HG03575 (cell line): Measurements from ENCODE around the gene SEMA4D.
A peak's percentile ranks its signal among the peaks of the same experiment; 100 is the strongest.

Experiments
- ATAC-seq: cut with Tn5 transposase; IDR thresholded peaks from one replicate; pipeline ENCODE4 v1.9.1; 2021; ENCODE audit not compliant: unreplicated experiment, insufficient number of reproducible peaks, low FRiP score; ENCODE audit errors: extremely low read depth

The SEMA4D gene

DNA sequence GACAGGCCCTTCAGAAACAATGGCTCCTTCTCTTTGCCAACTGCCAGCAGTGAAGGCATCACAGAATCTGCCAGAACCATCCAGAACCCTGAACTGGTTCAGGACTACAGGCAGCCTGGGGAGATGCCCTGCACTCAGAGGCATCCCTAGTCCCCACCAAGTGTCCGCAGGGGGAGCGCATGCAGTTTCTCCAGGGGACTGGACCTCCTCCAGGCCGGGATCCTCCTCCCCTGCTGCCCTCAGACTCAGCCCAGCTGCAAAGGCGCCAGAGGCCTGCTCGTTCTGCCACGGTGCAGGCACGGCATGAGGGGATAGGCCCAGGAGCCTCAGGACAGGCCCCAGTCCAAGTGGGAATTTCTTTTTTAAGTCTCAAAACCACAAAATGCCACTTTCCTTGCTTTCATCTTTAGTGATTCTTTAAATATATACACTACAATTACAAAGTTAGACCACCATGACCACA is 72.0 kb downstream of the SEMA4D start:
- ATAC-seq: no peak

DNA sequence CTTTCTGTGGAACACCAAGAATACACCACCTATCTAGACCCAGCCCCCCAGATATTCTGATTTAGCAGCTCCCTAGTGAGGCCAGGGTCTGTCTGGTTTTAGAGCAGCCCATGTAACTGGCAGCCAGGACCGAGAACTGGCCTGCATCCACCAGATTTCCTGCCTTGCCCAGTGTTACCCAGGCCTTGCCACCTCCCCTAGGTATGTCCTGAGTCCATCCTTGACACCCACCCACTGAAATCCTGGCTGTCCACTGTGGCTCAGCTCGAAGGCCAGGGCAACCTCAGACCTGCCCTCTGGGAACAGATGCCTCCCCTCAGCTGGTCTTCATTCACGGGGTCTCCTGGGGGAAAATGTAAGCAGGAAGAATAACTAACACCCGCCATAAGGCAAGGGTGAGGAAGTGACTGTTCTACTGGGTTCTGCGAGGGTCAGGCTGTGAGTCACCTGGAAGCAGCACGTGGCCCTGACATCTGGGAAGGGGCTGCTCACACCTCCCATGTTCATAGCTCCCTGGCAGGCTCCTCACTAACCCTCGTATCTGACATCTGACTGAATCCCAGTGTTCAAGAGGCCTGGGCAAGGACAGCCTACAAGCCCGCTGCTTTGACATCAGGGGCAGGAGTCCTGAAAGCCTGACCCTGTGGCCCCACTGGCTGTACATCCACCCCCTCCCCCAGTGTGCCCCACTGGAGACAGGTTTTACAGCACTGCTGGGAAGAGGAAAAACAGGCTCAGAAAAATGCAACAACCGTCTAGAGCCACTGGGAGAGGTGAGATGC is 72.7 kb downstream of the SEMA4D start:
- no peak for ATAC-seq

DNA sequence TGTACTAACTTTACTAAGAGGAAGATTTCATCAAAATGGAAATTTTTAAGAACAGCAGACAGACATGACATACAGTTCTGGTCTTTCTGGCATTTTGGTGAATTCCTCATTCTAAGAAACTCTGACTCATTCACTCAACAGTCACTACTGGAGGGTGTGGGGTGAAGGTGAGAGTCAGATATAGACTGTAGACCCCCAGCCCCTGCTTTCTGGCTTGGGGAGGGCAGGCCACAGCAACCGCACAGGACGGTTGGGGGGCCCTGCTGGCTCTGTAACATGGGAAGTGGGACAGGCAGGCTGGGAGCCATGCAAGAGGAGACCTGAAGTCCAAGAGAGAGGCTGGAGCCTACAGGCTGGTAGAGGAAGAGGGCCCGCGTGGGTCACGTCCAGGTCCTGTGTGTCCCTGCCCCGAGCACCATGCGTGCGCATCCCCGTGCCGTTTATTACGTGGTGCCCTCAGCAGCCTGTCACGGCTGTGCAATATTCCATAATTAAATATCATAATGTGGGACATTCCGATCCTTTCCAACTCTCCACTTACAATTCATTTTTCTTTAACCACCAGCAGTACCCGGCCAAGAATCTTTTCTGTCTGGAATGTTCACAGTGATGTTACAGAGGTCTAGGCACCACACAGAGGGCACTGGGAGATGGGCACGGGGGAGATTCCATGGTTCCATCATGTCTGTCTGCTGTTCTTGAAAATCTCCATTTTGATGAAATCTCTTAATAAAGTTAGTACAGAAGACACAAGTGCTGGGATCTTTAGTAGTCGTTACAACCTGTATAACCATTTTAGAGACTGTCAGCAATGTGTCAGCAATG is 75.5 kb downstream of the SEMA4D start:
- no peak for ATAC-seq

DNA sequence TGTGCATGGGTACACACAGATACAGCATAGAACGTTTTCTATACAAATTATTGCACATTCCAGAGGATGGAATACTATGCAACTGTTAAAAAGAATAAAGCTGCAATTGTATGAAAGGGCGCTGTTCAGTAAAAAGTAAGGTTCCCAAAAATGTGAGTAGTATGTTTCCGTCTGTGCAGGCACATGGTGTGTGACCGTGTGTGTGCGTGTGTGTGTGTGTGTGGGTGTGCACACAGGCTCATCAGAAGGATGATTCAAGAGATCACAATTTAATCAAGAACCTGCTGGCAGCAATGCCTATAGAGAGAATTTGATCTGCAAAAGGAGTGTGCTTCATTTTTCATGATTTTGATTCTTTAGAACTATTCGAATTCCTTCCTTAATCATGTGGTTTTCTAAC is 76.3 kb downstream of the SEMA4D start:
- no peak for ATAC-seq

DNA sequence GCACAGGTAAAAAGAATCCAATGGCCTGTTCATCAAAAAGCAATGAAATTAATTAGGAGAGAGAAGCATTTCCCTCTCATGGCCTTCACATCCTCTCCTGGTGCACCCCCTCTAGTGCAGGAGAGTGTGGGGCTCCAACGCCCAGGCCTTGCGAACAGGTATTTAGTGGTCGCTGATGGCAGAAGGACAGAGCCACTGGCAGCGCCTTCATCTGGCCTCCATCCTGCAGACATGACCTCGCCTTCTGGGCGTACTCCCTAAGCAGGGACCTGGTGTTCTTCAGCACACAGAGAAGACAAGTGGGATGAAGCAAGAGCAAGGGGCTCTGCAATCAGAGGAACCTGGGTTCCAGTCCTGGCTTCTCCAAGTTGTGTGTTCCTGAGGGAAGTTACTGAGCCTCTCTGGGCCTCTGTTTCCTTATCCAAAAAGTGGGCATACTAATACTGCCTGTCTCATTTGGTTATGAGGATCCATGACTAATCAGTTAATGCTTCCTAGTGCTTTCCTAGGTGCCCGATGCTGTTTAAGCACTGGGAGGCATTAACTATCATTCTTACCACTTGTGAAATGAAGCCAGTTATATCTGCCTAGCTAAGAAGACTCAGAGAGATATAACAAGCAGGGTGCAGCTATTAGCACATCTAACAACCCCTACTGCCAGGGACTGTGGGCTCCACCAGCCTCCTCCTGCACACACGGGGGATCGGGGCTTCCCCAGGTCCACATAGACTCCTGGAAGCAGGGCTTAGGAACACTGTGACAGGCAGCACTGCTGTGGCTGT is 77.3 kb downstream of the SEMA4D start:
- ATAC-seq: no peak

DNA sequence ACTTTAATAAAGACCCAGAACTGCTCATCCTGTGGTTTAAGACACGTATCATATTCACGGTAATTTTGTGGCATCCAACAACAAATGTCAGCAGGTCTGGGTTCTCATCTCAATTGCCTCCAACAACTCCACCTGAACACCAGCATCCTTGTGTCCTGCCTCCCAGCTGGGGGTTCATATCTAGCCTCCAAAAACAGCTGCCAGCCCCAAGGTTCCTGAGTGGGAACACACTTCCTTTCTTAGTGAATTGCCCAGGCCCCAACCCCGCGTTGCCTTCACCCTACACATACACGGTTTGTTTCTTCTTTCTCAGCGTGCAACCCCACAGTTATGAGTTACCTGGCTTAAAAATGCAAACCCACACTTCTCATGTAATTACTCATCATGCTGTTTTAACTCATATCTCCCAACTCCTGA is 77.9 kb downstream of the SEMA4D start:
- ATAC-seq: no peak

DNA sequence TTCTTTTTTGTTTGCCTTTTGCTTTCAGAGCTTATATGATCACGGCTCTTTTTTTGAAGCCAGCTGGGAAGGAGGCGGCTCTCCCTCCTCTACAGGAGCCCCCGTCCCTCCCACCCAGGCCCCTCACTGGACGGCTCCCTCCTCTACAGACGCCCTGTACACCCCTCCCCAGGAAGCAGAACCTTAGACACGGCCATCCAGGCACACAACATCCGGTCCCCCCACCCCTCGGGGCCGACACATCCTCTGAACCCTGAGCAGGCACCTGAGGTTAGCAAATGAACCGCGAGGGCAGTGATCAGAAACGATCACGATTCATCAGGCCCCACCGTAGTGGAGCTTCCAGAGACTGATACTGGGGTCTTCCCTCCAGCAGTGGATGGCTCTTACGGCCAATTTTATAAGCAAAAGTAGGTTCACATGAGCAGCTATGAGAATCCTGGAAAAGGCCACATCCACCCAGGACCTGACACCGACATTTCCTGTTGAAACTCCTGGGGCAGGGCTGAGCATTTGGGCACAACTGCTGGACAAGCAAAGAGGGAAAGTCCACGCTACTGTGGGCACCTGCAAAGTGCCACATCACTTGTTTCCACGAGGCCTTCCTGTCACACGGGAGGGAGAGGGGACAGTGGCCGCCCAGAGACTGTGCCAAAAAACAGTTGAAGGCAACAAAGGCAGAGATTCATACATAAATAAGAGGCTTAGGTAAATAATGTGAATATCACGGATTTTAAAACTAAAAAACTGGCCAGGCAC is 78.9 kb downstream of the SEMA4D start:
- peak; percentile 34 for ATAC-seq

DNA sequence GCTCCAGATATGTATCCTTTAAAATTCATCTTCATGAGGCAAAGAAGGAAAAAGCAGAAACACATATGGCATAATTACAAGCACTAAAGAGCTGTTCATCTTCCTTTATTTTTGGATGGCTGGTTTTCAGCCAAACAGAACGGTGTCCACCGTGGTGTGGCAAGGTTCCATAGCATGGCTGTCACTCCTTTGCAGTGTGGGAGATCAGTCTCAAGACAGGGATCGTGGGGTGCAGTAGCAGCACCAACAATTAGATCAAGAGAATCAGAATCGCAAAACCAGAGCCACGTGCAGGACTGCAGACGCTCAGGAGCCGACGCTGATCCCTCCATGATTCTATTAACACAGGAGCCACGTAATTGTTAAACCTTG is 79.5 kb downstream of the SEMA4D start:
- no peak for ATAC-seq

DNA sequence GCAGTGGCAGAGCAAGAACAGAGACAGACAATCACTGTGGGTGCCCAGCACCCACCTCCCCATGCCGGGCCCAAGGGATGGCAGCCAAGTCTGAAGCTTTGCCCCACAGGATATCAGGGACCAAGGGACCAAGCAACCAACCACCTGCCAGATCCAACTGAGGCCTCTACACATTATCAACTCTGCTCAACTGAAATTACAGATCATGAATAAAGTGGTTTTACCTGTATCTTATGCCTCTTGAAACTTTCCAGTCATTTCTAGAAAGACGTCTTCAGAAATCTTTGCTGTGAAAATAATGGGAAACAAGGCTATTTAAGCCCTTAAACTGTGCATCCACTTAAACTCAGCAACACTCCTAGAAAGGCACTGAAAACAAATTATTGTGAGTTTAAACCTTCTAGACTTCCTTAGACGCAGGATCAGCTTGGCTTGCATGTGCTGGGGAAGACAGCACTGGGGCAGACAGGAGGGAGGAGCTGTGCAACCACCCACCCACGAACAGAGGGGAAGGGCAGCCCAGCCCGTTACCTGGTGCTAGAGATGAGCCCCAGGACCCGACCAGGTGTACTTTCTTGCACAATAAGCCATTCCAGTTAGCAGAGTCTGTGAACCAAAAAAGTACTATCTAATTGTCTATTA is 80.0 kb downstream of the SEMA4D start:
- ATAC-seq: no peak

DNA sequence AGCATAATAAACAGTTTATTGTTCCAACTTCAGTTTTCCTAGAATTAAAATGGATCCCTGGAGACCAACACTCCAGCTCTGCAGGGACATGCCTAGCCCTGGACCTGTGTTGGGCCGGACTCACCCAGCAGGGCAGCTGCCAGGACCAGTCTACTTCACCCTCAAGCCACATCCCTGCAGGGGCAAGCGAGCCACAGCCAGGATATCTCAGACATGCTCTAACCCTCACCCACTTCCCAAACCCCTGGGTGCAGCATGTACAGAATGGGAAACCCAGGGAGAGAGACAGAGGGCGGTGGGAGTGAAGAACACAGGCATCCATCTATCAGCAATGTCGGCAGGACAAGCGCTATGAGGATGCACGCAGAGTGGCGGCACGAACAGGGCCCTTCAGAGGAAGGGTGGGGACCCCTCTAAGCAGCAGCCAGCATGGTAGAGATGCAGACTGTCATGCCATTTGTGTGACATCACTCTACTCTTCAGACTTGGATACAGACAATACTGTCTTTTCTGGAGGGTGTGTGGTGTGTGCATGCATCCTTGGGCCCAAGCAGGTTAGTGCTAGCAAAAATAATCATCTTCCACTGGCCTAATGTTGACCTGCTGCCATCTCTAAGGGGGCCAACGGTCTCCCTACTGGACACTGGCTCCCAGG is 83.1 kb downstream of the SEMA4D start:
- no peak for ATAC-seq

DNA sequence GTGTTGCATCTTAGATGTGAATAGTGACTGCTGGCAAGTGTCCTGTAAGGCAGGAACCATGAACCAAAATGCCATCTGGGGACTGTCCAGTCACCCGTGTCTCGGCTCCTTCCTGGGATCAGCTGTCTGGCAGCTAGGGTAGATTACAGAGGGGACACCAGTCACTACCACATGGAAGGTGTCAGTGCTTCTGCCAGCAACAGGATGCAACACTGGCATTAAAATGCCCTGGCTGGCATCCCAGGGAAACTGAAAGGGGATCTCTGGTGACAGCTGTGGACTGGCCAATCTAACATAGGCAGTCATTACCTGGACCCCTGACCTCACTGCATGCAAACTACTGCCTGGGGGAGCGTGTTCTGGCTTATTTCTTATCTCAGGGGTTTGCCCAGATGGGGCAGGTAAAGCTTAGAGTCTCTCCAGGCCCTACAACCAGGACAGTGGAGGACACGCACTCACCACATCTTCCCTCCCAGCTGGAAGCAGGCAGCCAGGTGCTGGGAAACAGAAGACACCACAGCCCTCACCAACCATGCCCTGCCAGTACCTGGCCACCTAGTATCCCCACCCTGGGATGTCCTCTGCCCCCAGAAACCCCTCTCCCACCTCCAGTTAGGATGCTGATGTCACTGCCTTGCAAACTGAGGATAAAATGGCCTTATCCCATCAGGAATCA is 83.8 kb downstream of the SEMA4D start:
- ATAC-seq: no peak

DNA sequence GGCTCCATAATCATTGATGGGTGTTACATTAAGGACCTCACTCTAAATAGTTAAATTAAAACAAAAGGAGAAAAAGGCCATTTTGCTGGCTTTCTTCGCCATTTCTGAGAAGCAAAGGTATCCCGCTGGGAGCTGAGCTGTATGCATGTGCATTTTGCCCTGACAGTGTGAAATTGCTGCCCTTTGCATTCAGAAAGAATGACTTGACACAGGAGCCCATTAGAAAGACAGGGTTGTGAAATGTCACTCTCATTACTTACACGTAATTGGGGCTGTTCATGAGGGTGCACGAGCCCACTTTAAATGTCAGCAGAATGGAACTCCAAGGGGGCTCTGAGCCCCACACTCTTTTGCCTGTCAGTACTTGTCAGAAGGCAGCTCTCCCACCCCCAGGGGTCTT is 85.0 kb downstream of the SEMA4D start:
- ATAC-seq: no peak

DNA sequence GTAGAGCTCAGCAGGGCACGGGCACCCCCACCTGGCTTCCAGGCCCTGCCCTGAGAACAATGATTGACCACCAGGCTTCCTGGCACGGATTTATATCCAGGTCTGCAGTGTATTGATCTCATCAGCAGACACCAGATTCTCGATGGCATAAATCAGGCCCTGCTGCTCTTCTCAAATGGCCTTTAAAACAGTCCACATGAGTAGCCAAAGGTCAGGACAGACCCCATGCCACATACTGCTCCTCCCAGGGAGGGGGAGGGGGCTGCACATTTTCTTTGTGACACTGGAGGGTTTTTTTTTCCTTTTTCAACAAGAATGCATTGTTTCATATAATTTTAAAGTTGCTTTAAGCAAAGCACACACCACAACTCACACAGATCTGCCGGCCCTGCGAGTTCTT is 85.4 kb downstream of the SEMA4D start:
- no peak for ATAC-seq

DNA sequence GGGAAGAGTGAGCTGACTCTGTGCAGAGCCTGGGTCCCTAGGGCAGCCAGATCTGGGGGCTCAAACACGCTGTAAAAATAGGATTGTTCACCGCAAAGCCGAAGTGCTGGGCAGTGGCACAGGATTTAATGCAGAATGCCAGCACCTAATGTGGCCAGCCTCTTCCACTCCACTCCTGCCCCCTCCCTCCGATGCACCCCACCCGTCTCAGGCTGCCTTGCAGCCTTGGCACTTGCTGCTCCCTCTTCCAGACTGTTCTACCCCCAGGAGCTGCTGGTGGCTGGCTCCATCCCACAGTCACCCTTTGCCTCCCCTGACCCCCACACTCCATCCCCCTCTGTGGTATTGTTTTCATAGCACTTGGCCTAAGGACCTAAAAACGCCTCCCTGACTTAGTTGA is 86.2 kb downstream of the SEMA4D start:
- no peak for ATAC-seq

DNA sequence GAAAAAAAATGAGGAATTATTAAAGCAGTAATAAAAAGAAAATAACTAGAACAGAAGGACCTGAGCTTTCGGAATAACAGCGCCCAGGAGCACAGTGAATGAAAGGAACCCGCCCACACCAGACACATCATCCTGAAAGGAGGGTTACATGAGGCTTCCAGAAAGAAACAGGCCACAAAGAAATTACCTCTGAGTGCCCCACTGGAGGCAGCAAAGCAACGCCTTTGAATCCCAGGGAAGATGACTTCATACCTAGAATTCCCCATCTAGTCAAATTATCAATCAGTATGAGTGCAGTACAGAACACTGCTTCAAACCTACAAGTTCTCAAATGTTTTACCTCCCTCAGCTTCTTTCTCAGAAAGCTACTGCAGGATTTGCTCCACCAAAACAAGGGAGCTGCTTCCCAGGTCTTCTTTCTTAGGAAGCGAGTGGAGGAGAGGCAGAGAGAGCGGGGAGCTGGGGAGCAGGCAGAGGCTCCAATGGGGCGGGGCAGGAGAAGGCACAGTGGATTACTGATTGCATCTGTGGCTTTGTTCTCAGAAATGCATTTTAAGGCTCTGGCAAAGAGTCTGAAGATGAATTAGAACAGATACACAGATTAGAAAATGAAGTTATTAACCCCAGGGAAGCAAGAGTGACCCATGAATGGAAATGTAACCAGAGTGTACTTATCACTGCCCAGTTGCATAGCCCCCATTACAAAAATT is 87.1 kb downstream of the SEMA4D start:
- ATAC-seq: no peak

DNA sequence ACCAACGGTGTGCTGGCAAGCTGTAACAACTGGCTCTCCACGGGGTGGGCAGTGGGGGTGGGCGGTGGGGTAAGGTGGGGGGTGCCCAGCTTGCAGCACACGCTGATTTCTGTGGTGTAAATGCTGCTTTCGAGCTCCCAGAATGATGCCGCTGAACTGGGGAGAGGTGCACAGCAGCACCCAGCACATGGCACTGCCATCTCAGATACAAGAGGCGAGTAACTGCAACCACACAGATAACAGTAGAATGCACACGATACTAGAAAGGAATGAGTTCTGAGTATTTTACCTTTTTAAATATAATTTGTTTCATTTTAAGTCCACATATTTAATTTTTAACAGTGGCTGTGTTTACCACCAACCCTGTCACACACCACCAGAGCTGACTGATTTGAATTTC is 87.9 kb downstream of the SEMA4D start:
- no peak for ATAC-seq

DNA sequence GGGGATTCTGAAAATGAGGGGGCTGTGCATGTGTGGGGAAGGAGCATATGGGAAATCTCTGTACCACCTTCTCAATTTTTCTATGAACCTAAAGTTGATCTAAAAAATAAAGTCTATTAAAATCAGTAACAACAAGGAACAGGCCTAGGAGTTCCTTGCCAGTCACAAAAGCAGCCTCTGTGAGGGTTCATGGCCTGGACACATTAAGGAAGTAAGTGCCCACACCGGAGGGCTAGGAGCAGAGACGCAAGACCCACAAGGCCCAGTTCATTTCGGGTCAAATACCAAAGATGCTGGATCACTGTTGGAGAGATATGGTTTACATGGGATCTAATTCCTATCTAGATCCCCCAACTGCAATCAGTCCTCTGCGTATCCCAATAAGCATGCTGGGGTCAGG is 88.4 kb downstream of the SEMA4D start:
- no peak for ATAC-seq
